ENCODE measurements around the gene GNA15. TPM values are rescaled to one million over a fixed set of nuclear protein-coding genes. Genes with fewer than 3 reads are reported as not detected.

The GNA15 gene
- polyA plus RNA-seq, 5 donors: 1.7 to 3.9 (median 2.3) TPM

DNA sequence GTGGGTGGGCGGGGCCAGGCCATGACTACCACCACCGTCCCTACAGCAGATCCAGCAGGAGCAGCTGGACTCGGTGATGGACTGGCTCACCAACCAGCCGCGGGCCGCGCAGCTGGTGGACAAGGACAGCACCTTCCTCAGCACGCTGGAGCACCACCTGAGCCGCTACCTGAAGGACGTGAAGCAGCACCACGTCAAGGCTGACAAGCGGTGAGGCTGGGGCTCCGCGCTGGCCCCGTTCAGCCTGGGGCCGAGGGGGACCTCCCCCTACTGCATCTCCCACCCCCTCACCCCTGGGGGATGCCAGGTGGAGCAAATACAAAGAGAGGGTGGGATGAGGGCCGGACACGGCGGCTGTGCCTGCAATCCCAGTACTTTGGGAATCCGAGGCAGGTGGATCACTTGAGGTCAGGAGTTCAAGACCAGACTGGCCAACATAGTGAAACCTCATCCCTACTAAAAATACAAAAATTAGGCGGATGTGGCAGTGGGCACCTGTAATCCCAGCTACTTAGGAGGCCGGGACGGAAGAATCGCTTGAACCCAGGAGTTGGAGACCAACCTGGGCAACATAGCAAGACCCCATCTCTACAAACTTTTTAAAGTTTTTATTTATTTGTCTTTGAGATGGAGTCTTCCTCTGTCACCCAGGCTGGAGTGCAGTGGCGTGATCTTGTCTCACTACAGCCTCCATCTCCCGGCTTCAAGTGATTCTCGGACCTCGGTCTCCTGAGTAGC, 70.6 kb downstream of the GNA15 start:
- DNase-seq: no peak

DNA sequence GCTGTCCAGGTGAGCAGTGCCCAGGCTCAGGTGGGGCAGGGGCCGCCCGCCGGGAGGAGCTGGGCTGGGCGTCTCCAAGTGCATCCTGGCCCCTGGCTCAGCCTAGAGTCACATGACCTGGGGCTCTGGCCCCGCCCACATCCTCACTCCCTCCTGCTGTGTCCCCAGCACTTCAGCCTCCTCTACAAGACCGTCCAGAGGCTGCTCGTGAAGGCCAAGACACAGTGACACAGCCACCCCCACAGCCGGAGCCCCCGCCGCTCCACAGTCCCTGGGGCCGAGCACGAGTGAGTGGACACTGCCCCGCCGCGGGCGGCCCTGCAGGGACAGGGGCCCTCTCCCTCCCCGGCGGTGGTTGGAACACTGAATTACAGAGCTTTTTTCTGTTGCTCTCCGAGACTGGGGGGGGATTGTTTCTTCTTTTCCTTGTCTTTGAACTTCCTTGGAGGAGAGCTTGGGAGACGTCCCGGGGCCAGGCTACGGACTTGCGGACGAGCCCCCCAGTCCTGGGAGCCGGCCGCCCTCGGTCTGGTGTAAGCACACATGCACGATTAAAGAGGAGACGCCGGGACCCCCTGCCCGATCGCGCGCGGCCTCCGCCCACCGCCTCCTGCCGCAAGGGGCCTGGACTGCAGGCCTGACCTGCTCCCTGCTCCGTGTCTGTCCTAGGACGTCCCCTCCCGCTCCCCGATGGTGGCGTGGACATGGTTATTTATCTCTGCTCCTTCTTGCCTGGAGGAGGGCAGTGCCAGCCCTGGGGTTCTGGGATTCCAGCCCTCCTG, 71.8 kb downstream of the GNA15 start:
- DNase-seq: no peak

- DNase-seq: no peak
These were observed 72.7 kb downstream of the GNA15 start for GRCh38 chr19:3208317-3209207.

DNA sequence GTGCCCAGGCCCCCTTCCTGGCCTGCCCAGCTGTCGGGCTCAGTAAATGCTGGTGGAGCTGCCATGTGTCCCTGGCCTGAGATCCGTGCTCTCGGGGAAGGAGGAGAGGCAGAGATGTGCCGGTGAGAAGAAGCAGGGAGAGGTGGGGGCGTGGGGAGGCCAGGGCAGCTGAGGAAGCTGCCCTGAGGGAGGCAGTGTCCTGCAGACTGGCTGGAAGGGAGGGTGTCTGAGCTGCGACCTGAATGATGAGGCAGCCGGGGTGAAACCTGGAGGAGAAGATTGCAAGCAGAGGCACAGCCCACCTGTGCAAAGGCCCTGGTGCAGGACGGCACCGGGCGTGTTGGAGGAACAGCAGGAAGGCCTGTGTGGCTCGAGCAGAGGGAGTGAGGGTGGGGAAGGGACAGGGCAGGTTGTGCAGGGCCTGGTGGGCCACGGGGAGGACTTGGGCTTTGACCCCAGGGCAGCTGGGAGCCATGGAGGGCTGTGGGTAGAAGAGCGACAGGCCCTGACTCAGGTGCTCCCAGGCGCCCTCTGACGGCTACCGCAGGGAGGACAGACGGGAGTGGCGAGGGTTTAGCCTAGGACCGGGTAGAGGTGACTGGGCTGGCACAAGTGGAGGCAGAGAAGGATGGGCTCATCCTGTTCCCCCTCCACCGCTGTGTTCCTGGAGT, 74.6 kb downstream of the GNA15 start:
- peak in 1 of 2 donors; percentile 3 for DNase-seq

DNA sequence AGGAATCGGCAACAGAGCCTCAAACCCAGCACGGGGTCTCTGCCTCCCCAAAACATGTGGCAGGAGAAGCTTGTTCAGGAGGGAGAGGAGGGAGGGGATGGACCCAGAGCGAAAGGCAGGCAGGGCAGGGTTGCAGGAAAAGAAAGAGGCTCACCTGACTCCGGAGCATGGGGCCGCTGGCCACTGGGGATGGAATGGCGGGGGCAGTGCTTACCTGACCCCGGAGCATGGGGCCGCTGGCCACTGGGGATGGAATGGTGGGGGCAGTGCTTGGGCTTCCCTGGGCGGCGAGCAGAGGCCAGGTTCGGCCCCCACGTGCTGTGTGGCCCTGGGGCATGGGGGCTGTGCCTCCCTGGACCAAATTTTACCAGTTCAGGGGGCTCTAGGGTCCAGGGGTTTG, 75.4 kb downstream of the GNA15 start:
- DNase-seq: no peak

DNA sequence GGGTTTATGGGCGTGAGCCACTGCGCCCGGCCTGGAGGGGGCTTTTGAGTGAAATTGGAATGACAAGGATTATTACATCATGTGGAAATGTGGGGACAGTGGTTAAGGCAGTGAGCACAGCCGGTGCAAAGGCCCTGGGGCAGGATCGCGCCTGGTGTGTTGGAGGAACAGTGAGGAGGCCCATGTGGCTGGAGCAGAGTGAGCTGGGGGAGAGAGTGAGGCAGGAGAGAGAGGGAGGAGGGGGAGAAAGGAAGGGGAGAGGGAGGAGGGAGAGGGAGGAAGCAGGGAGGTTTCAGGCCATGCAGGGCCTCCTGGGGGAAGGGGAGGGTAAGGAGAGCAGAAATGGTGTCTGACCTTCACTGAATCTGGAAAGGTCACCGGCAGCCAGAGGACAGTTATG, 77.3 kb downstream of the GNA15 start:
- no peak for DNase-seq

Other genes with a start within 250 kb of the GNA15 start
- gene ZNF57, start 235.1 kb upstream of the GNA15 start, polyA plus RNA-seq (ENCODE audit: insufficient read depth in 1 of 5, insufficient read length in 5 of 5, low replicate concordance in 1 of 5): 1 to 10 TPM; 6.1 to 7.9 (median 7.1) TPM
- gene ZNF77, start 191.1 kb upstream of the GNA15 start, polyA plus RNA-seq (ENCODE audit: insufficient read depth in 1 of 5, insufficient read length in 5 of 5, low replicate concordance in 1 of 5): 10 to 100 TPM in 1 of 5 donors, 1 to 10 TPM in 4; 7.7 to 11.1 (median 8.8) TPM
- gene TLE6, start 158.5 kb upstream of the GNA15 start, polyA plus RNA-seq (ENCODE audit: insufficient read depth in 1 of 5, insufficient read length in 5 of 5, low replicate concordance in 1 of 5): 10 to 100 TPM in 3 of 5 donors, 1 to 10 TPM in 2; 8.2 to 13.6 (median 11.8) TPM
- gene TLE2, start 106.8 kb upstream of the GNA15 start, polyA plus RNA-seq (ENCODE audit: insufficient read depth in 1 of 5, insufficient read length in 5 of 5, low replicate concordance in 1 of 5): 100 to 1,000 TPM; 136 to 267 (median 184) TPM
- 1,000 to 10,000 TPM in 1 of 5 donors, 100 to 1,000 TPM in 4; 691 to 1,051 (median 791) TPM for gene TLE5, start 73.5 kb upstream of the GNA15 start, polyA plus RNA-seq (ENCODE audit: insufficient read depth in 1 of 5, insufficient read length in 5 of 5, low replicate concordance in 1 of 5)
- 10 to 100 TPM; 43.6 to 67.9 (median 54.6) TPM for gene GNA11, start 41.7 kb upstream of the GNA15 start, polyA plus RNA-seq (ENCODE audit: insufficient read depth in 1 of 5, insufficient read length in 5 of 5, low replicate concordance in 1 of 5)
- gene S1PR4, start 42.7 kb downstream of the GNA15 start, polyA plus RNA-seq (ENCODE audit: insufficient read depth in 1 of 5, insufficient read length in 5 of 5, low replicate concordance in 1 of 5): 1 to 10 TPM; 1.2 to 2.8 (median 1.7) TPM
- gene NCLN, start 49.9 kb downstream of the GNA15 start, polyA plus RNA-seq (ENCODE audit: insufficient read depth in 1 of 5, insufficient read length in 5 of 5, low replicate concordance in 1 of 5): 10 to 100 TPM; 22.1 to 52.4 (median 34.4) TPM
- gene CELF5, start 88.6 kb downstream of the GNA15 start, polyA plus RNA-seq (ENCODE audit: insufficient read depth in 1 of 5, insufficient read length in 5 of 5, low replicate concordance in 1 of 5): 1 to 10 TPM; 1.3 to 4.1 (median 2.3) TPM
- 10 to 100 TPM; 31.3 to 72.3 (median 36.8) TPM for gene NFIC, start 230.6 kb downstream of the GNA15 start, polyA plus RNA-seq (ENCODE audit: insufficient read depth in 1 of 5, insufficient read length in 5 of 5, low replicate concordance in 1 of 5)